K562 (cell line): ENCODE data around the gene SMOC2. TPM values are rescaled to one million over a fixed set of nuclear protein-coding genes. Genes with fewer than 3 reads are reported as not detected.

ENCODE experiments used
- ARID2 ChIP-seq: fragments of 450-650 bp; IDR thresholded peaks from 2 replicates; pipeline ENCODE4 v1.6.1; 2017; ENCODE audit warnings: antibody characterized with exemption, mild to moderate bottlenecking
- CBX1 ChIP-seq: sonication (generic); IDR thresholded peaks from 2 replicates; pipeline ENCODE4 v1.6.1; 2016; ENCODE audit warnings: antibody characterized with exemption, low read depth, mild to moderate bottlenecking
- CREBBP ChIP-seq: IDR thresholded peaks from one replicate; pipeline ENCODE4 v1.6.1; 2012; ENCODE audit warnings: low read depth, mild to moderate bottlenecking, control low read depth, inconsistent platforms, low read length
- ILK ChIP-seq: fragments of 450-650 bp; IDR thresholded peaks from 2 replicates; pipeline ENCODE4 v1.6.1; 2016; ENCODE audit warnings: missing genetic modification characterization, low read depth, mild to moderate bottlenecking, missing compliant biosample characterization, moderate library complexity, borderline replicate concordance
- KAT8 ChIP-seq: fragments of 450-650 bp; IDR thresholded peaks from 2 replicates; pipeline ENCODE4 v1.6.1; 2016; ENCODE audit warnings: low read depth, mild to moderate bottlenecking
- KLF10 ChIP-seq: fragments of 250-450 bp; sonication (Bioruptor Pico); IDR thresholded peaks from 2 replicates; pipeline ENCODE4 v1.6.1; 2021; ENCODE audit warnings: matching md5 sums
- PHF21A ChIP-seq: fragments of 450-650 bp; IDR thresholded peaks from 2 replicates; pipeline ENCODE4 v1.6.1; 2017; ENCODE audit warnings: low read depth, borderline replicate concordance
- SIN3A ChIP-seq, 2 experiments: fragments of 150-350 bp in 1 of 2; IDR thresholded peaks; 2 replicates each; pipeline ENCODE4 v1.6.1; 2011 to 2016; ENCODE audit warnings: borderline replicate concordance in 2 of 2, low read depth in 2 of 2, low read length in 2 of 2, mild to moderate bottlenecking in 2 of 2, moderate library complexity in 2 of 2; ENCODE audit not compliant: control insufficient read depth in 1 of 2
- SP1 ChIP-seq: sonication (generic); formaldehyde crosslinking; IDR thresholded peaks from 2 replicates; pipeline ENCODE4 v1.8.1; 2022; ENCODE audit warnings: mild to moderate bottlenecking, missing genetic modification reagents
- ZBTB26 ChIP-seq: fragments of 450-650 bp; formaldehyde crosslinking; IDR thresholded peaks from 2 replicates; pipeline ENCODE4 v1.4.0; 2022; ENCODE audit warnings: missing genetic modification characterization
- ZNF589 ChIP-seq: fragments of 200-800 bp; sonication (Bioruptor generic); IDR thresholded peaks from 2 replicates; pipeline ENCODE4 v1.6.1; 2016; ENCODE audit warnings: low read depth, missing genetic modification characterization, missing compliant biosample characterization
- polyA plus RNA-seq, 8 experiments: library from polyadenylated mRNA; depleted of rRNA in 4 of 8; stranded (reverse) in 5 of 8; unstranded in 3 of 8; fragments of >200 nt; fragmentation: Nextera tagmentation in 2 of 8; fragmentation: Illumina TruSeq in 1 of 8; extraction: Ambion mirVana in 2 of 8; extraction: Trizol in 1 of 8; gene quantifications; 2 replicates each; pipeline versions ENCODE4 v1.2.1 to v1.2.3, GENCODE V29; 2011 to 2014; ENCODE audit warnings: inconsistent platforms in 1 of 8, missing spikeins in 1 of 8
- total RNA-seq, 7 experiments: library from RNA; depleted of rRNA in 6 of 7; stranded (reverse); fragments of >200 nt in 6 of 7; fragmentation: Illumina TruSeq in 2 of 7; extraction: Trizol in 2 of 7; gene quantifications; 2 replicates each; pipeline versions ENCODE4 v1.2.1 to v1.2.3, GENCODE V29; 2011 to 2021; ENCODE audit warnings: low replicate concordance in 1 of 7

The SMOC2 gene
- total and polyA plus RNA-seq, 9 of the 15 experiments (the other 6 are each of a cell fraction or from before 2014, with no cell fraction given), result 0.45 to 2.3 (median 1.1) TPM

DNA sequence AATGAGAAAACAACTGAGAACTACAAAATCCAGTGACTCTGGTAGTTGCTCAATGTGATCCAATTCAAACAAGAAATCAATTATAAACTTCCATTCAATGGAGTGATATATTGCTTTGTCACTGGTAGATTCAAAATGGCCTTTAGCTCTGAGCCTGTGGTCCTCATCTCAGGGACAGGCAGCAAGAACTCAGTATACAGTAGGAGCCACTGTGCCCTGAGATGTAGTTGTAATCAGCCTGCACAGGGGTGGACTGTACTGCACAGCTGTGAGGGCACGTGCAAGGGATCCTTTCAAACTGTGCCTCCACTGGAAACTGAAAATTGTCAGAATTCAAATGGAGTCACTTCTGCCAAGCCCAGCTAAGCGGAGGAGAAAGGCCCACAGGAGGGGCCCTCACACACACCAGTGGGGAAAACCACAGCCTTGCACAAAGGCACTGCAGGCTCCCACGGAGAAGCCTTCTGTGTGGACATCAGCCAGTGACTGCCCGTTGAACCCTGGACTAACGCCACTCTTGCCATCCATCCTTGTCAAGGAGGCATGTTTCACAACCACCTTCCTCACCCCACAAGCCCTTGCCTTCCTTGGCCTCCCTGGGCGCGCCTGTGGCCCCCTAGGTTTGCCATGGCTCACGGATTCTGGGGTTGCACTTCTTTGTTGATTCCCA lies 186.7 kb downstream of the SMOC2 start (continued):
- TF ChIP-seq ZBTB26 (CRISPR knock-in tag) (no peak), ARID2 (no peak), ZNF589 (CRISPR knock-in tag) (no peak), ILK (no peak), PHF21A (no peak), CBX1 (no peak), SP1 (CRISPR knock-in tag) (no peak), SIN3A (IDR thresholded peaks at IDR 0.05; ENCODE audit: borderline replicate concordance in 2 of 2, control insufficient read depth in 1 of 2, low read depth in 2 of 2, low read length in 2 of 2) (no peak), KLF10 (CRISPR knock-in tag) (no peak), KAT8 (no peak), CREBBP (no peak)
- TF ChIP-seq, all 486 proteins: peak for 0
